Ectodermal cell (in vitro differentiated cells): Measurements from ENCODE around the gene LLGL2. TPM values are rescaled to one million over a fixed set of nuclear protein-coding genes. Genes with fewer than 3 reads are reported as not detected.
"Not testable (repeated sequence)": the region's sequence is repeated elsewhere in the genome, so short reads cannot be mapped to it uniquely, and the experiment has no call there.

Experiments
- H3K27ac ChIP-seq: 2 replicates; pipeline ENCODE4 v1.7.0; 2013; ENCODE audit warnings: mild to moderate bottlenecking, low read depth, low read length; ENCODE audit not compliant: insufficient read depth, poor library complexity, severe bottlenecking
- H3K27me3 ChIP-seq: 2 replicates; pipeline ENCODE4 v1.7.0; 2013; ENCODE audit warnings: mild to moderate bottlenecking, low read length; ENCODE audit not compliant: insufficient read depth, control insufficient read depth, poor library complexity, severe bottlenecking
- H3K36me3 ChIP-seq: one replicate; pipeline ENCODE4 v1.7.0; 2013; ENCODE audit warnings: low read length; ENCODE audit not compliant: control insufficient read depth, insufficient read depth
- H3K4me1 ChIP-seq: one replicate; pipeline ENCODE4 v1.7.0; 2013; ENCODE audit warnings: low read length; ENCODE audit not compliant: control insufficient read depth, insufficient read depth
- H3K4me3 ChIP-seq: 2 replicates; pipeline ENCODE4 v1.7.0; 2013; ENCODE audit warnings: low read depth, low read length, control low read depth; ENCODE audit not compliant: insufficient read depth
- H3K9me3 ChIP-seq: 2 replicates; pipeline ENCODE4 v1.7.0; 2013; ENCODE audit warnings: mild to moderate bottlenecking, low read length, moderate library complexity; ENCODE audit not compliant: control insufficient read depth
- WGBS, 2 experiments: methylation state at CpG; one replicate each; pipeline ENCODE4 v1.1.7; 2013; ENCODE audit warnings: missing lambda C conversion rate in 2 of 2; 5-methylcytosine and 5-hydroxymethylcytosine counted together
- polyA plus RNA-seq, 4 experiments: library from polyadenylated mRNA; stranded (reverse); fragments of 50-300 nt; gene quantifications; one replicate each; pipeline ENCODE4 v1.2.3, GENCODE V29; 2013

The LLGL2 gene, protein sequence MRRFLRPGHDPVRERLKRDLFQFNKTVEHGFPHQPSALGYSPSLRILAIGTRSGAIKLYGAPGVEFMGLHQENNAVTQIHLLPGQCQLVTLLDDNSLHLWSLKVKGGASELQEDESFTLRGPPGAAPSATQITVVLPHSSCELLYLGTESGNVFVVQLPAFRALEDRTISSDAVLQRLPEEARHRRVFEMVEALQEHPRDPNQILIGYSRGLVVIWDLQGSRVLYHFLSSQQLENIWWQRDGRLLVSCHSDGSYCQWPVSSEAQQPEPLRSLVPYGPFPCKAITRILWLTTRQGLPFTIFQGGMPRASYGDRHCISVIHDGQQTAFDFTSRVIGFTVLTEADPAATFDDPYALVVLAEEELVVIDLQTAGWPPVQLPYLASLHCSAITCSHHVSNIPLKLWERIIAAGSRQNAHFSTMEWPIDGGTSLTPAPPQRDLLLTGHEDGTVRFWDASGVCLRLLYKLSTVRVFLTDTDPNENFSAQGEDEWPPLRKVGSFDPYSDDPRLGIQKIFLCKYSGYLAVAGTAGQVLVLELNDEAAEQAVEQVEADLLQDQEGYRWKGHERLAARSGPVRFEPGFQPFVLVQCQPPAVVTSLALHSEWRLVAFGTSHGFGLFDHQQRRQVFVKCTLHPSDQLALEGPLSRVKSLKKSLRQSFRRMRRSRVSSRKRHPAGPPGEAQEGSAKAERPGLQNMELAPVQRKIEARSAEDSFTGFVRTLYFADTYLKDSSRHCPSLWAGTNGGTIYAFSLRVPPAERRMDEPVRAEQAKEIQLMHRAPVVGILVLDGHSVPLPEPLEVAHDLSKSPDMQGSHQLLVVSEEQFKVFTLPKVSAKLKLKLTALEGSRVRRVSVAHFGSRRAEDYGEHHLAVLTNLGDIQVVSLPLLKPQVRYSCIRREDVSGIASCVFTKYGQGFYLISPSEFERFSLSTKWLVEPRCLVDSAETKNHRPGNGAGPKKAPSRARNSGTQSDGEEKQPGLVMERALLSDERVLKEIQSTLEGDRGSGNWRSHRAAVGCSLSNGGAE
- polyA plus RNA-seq (2013, experiment 1 of 4): 40.6 TPM
- 54.1 TPM for polyA plus RNA-seq (2013, experiment 2 of 4)
- polyA plus RNA-seq (2013, experiment 3 of 4): 32.3 TPM
- polyA plus RNA-seq (2013, experiment 4 of 4): 33.2 TPM

- 0% methylated on average over 108 of the region's 108 CpGs for WGBS, 2 experiments
These were observed at the start of gene LLGL2 for GRCh38 chr17:75524970-75525805. TSS of gene LLGL2 (plus strand) at chr17:75525697. CDS start at chr17:75543427, 17,730 bp downstream.

DNA sequence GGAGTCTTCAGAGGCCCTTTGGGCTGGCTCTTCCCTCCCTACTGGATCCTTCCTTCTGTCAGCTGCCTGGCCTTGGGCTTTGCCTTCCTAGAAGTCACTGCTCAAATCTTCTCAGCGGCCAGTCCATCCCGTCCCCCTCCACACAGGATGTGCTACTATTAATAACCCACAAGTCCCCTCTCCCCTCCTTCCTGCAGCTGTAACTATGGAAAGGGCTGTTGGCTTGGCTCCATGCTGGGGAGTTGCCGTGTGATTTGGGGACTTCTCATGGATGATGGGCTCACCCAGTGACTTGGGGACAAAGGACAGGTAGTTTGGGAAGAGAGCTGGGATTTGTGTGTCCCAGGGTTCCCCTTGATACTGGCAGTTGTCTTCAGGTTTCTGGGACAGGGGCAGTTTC lies 49.6 kb upstream of the LLGL2 start:
- H3K4me1 ChIP-seq: peaks cover 42% of the 10 kb centered on the region
- 84 to 97% methylated on average over 3 of the region's 3 CpGs for WGBS, 2 experiments
- peaks cover 9% of the 10 kb centered on the region for H3K36me3 ChIP-seq
- H3K9me3 ChIP-seq: no peaks in the 10 kb centered on the region
- H3K27me3 ChIP-seq: no peaks in the 10 kb centered on the region
- no peak overlapping the region for H3K4me3 ChIP-seq
- H3K27ac ChIP-seq: no peak overlapping the region

More at GRCh38 chr17:75524970-75525805, at the start of gene LLGL2:
- H3K9me3 ChIP-seq: no peaks in the 10 kb centered on the region
- peaks cover 27% of the 10 kb centered on the region for H3K27me3 ChIP-seq
- H3K27ac ChIP-seq: peak within 1 kb of the TSS; percentile 44
- peaks cover 4% of the 10 kb centered on the region for H3K4me1 ChIP-seq
- H3K4me3 ChIP-seq: peak within 1 kb of the TSS; percentile 56
- H3K36me3 ChIP-seq: peaks cover 3% of the 10 kb centered on the region

- H3K36me3 ChIP-seq: peaks cover 9% of the 10 kb centered on the region
- WGBS, 2 experiments: 88 to 90% methylated on average over 8 of the region's 8 CpGs
- peaks cover 46% of the 10 kb centered on the region for H3K4me1 ChIP-seq
- H3K27me3 ChIP-seq: no peaks in the 10 kb centered on the region
- no peak overlapping the region for H3K4me3 ChIP-seq
- peak overlapping the region; percentile 3 for H3K27ac ChIP-seq
- H3K9me3 ChIP-seq: no peaks in the 10 kb centered on the region
These were observed 49.2 kb upstream of the LLGL2 start for GRCh38 chr17:75476271-75476671.

DNA sequence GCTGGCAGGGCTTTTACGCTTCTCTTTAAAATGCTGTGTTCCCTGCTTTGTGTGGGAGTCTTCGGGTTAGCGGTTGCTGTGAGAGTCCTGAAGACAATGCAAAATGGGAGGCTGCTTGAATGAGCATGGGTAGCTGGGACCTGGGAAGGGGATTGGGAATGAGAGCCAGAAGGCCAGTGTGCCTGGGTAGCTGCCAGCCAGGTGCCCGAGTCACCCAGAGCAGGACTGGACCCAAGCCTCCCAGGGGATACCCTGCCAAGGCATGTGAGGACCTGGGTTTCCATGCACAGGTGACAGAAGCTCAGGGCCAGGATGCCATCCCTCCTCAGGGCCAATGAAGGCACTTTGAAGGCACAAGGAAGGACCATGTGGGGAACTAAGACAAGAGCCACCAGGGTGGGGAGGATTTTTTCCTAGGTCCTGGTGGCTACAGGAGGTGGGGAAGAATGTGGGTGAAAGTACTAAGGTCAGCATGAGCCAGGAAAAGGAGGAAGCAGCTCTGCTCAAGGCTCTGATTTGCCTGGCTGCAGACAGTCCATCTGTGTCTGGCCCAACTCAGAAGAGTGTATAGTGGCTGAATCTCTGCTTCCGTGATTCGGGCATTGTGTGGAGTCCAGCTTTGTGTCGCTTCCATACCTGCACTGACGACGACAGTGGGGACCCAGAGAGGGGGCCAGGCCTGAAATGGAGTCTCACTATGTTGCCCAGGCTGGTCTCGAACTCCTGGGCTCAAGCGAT lies 48.6 kb upstream of the LLGL2 start:
- H3K27ac ChIP-seq: peak overlapping the region; percentile 3
- no peaks in the 10 kb centered on the region for H3K27me3 ChIP-seq
- no peaks in the 10 kb centered on the region for H3K9me3 ChIP-seq
- no peak overlapping the region for H3K4me3 ChIP-seq
- 84 to 86% methylated on average over 11 of the region's 11 CpGs for WGBS, 2 experiments
- peaks cover 9% of the 10 kb centered on the region for H3K36me3 ChIP-seq
- peaks cover 53% of the 10 kb centered on the region for H3K4me1 ChIP-seq

DNA sequence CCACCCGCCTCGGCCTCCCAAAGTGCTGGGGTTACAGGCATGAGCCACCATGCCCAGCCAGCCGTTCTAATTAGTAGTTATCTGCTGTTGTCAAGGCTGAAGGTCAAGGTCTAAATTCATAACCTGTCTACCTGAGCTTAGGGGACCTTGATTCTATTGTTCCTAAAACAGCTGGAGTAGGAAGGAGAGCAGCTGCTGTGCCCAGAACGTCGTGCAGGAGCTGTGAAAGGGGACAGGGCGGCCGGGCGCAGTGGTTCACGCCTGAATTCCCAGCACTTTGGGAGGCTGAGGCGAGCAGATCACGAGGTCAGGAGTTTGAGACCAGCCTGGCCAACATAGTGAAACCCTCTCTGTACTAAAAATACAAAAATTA lies 48.0 kb upstream of the LLGL2 start:
- H3K4me1 ChIP-seq: peaks cover 53% of the 10 kb centered on the region
- not testable (repeated sequence) for H3K27ac ChIP-seq, H3K9me3 ChIP-seq, H3K36me3 ChIP-seq, H3K4me3 ChIP-seq, H3K27me3 ChIP-seq
- 95% methylated on average over 11 of the region's 11 CpGs for WGBS, 2 experiments

DNA sequence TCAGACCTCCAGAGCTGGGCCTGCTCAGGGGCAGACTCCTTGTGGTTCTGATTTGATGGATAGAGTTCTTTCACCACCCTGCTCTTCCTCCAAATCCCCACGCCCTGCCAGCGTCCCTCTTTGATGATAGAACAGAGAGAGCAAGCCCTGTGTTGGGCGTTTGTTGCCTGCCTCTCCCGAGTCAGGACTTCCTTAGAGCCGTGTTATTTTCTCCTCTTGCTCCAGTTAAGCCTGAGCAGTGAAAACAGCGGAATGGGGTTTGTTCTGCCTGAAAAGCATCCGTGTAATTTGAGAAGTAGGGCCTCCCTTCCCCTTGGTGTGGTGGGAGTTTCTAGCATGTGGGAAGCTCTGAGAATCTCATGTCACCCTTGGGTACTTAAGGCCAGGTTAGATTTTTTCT lies 47.0 kb upstream of the LLGL2 start:
- no peaks in the 10 kb centered on the region for H3K27me3 ChIP-seq
- peak overlapping the region; percentile 79 for H3K27ac ChIP-seq
- H3K9me3 ChIP-seq: no peaks in the 10 kb centered on the region
- peaks cover 53% of the 10 kb centered on the region for H3K4me1 ChIP-seq
- WGBS, 2 experiments: 32 to 42% methylated on average over 7 of the region's 7 CpGs
- H3K4me3 ChIP-seq: no peak overlapping the region
- no peaks in the 10 kb centered on the region for H3K36me3 ChIP-seq

DNA sequence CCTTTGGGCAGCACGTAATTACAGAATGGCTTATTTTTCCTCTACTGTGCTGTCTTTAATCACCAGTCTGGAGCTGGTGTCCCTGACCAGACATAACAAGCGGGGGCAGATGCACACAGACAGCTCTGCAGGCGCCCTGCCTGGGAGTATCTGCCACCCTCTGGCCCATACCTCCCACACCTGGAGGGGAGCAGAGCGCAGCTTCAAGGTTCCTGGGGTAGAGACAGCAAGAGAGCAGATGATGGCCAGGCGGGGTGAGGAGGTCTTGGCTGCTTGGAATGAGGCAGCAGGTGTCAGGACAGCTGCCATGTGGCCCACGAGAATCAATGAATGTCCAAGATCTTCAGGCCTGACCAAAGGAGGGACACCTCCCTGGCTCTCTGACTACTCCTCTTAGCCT lies 45.2 kb upstream of the LLGL2 start:
- WGBS, 2 experiments: 93 to 94% methylated on average over 6 of the region's 6 CpGs
- H3K36me3 ChIP-seq: no peaks in the 10 kb centered on the region
- H3K27me3 ChIP-seq: no peaks in the 10 kb centered on the region
- H3K4me3 ChIP-seq: no peak overlapping the region
- H3K4me1 ChIP-seq: peaks cover 45% of the 10 kb centered on the region
- H3K27ac ChIP-seq: no peak overlapping the region
- H3K9me3 ChIP-seq: no peaks in the 10 kb centered on the region

DNA sequence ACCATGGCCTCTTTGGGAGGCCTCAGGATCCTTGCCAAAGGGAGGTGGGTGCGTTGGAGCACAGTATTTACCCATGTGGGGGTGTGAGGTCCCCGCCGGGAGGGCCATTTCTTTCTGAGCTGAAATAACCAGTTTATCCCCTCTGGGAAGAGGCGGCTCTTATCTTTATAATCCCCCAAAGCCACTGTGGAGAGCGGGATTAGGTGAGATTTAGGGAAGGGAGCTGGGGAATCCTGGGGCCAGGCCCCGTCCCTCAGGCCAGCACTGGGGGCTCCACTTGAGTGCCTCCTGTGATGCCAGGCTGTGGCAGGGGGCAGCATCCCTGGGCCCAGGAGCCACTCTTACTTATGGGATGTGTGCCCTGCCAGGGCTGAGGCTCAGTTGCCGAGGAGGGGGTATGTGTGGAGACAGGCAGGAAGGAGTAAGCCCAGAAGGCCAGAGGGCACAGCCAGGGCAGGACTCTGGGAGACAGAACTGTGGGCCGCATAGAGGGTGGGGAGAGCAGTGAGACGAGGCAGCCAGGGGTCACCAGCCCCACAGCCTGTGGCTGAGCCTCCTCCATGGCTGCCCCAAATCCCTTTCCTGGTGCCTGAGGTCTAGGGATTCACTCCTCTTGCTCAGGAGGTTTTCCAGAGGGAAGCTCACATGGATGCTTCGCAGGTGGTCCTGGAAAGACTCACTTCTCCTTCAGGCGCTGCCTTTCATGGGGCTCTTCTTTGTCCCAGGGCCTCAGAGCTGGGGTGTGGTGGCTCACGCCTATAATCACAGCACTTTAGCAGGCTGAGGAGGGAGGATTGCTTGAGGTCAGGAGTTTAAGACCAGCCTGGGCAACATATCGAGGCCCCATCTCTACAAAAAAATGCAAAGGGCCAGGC lies 44.1 kb upstream of the LLGL2 start:
- Histone ChIP-seq H3K9me3 (no peaks in the 10 kb centered on the region), H3K27ac (peak overlapping the region; percentile 77), H3K36me3 (no peaks in the 10 kb centered on the region), H3K27me3 (no peaks in the 10 kb centered on the region), H3K4me1 (peaks cover 34% of the 10 kb centered on the region), H3K4me3 (no peak overlapping the region)
- WGBS, 2 experiments: 61 to 72% methylated on average over 13 of the region's 13 CpGs
